NCI-H524 treated with DMSO at 0.1 percent for 48 hours (cell line): ENCODE results near the gene ABLIM2.
A peak's percentile ranks its signal among the peaks of the same experiment; 100 is the strongest.

Experiments used
- DNase-seq: peaks from one replicate; lab custom pipeline; 2025; lab: John Stamatoyannopoulos, UW

Gene ABLIM2

DNA sequence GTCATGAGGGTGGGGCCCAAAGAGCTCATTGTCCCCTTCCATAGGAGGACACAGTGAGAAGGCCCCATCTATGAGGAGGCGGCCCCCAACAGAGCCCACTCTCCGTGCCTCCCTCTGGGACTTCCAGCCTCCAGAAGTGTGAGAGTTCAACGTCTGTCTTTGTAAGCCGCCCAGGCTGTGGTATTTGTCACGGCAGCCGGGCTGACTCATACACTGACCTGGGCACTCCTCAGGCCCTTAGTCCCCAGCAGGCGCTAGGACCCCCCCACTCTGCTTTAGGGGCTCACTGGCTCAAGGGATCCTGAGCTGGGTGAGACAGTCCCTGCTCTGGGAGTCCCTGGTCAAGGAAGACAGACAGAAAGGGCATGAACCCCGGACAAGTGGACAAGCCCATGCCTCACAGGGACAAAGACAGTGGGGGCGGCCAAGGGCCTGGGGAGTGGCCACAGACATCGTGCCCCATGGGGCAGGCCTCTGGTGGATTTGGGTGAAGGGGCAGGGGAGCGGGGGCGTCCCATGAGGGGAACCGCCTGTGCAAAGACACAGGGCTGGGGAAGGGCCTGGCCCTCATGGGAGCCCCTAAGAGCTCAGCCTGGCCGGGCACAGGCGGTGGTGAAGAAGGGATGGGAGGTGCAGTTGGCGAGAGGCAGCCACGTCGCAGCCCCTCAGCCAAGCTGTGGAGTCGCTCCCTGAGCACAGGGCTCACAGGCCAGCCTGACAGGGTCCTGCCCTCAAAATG lies 21.5 kb downstream of the ABLIM2 start:
- no peak for DNase-seq

DNA sequence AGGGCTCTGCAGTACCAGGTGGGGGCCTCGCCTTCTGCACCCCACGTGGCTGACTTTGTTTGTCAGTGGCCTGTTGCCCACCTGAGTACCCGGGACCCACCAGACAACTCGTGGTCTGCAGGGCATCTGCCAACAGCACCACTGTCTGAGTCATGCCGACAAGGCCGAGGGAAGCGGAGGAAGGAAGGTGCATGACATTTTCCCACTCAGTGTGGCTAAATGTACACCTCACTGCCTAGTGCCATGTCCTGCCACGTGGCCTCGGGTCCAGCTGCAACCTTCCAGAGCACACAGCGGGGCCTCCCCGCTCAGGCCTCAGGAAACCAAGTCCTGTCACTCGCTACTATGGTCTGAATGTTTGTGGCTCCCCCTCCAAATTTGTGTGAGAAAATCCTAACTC lies 22.1 kb downstream of the ABLIM2 start:
- DNase-seq: no peak

DNA sequence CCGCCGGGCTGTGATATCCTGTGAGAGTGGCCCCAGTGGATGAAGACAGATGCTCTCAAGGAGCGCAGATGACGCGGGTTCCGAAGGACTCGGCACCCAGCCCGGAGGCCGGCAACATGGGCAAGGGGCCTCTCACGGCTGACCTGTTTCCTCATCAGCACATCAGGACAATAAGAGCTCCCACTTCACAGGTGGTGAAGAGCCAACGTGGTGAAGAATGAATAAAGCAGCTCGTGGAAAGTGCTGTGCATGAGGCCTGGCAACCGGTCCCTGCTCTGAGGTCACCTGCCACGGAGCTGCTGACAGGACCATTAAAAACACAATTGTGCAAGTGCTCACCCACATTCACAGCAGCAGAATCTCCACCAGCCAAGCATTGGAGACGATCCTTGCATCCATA lies 22.9 kb downstream of the ABLIM2 start:
- no peak for DNase-seq

- no peak for DNase-seq
Observed at GRCh38 chr4:8133897-8134563, 24.6 kb downstream of the ABLIM2 start.

DNA sequence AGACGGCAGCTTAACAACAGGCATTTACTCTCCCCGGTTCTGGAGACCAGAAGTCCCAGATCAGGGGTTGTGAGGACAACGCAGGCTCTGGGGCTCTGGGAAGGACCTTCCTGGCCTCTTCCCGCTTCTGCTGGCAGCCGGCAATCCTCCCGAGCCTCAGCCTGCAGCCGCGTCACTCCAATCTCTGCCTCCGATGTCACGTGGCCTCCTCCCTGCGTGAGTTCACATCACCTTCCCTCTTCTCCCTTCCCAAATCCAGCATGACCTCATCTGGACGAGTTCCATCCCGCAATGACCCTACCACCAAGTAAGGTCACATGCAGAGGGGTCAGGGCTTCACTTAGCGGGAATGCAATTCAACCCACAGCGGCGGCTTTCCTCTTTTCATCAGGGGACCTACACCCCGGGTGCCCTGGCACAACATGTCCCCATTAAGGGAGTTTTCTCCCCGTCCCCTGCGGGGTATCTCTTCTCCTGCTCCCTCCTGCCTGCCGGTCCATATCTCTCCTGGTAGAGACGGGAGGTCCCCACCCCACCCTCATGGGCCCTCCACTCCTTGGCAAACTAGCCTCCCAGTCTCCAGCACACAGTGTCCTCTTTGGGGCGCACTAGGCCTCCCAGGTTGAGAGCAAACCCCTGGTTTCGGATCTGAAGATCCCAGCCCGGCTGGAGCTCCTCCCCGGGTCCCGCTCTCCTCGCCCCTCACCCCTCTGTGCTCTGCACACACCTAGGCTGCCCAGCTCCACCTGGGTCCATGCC lies 25.5 kb downstream of the ABLIM2 start:
- DNase-seq: no peak

- no peak for DNase-seq
Observed at GRCh38 chr4:8132400-8132799, 26.2 kb downstream of the ABLIM2 start.

DNA sequence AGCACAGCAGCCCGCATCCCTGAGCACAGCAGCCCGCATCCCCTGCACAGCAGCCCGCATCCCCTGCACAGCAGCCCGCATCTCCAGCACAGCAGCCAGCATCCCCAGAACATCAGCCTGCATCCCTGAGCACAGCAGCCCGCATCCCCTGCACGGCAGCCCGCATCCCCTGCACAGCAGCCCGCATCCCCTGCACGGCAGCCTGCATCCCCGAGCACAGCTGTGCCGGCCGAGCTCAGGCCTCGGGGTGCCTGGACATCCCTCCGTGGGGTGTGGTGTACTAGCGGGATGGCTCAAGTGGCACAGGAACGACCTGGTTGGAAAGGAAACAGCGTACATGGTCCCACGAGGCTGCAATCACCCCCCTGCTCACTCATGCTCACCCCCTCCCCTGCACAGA lies 26.8 kb downstream of the ABLIM2 start:
- DNase-seq: no peak

DNA sequence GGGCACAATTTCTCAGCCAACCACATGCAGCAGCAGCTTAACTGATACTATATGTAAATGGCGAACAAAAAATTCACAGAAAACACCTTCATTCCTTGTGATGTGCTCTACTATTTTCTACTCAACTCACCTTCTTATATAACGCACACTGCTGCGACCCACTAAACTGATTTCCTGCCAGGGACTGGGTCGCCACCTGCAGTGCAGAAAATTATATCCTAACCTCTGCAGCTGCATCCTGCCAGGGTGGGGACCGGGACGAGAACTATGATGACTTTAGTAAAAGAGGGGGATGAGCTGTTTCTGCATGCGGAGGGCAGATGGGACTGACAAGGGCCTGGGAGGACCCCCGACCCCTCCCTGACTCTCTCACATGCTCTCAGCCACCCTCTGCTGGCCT lies 27.4 kb downstream of the ABLIM2 start:
- no peak for DNase-seq

DNA sequence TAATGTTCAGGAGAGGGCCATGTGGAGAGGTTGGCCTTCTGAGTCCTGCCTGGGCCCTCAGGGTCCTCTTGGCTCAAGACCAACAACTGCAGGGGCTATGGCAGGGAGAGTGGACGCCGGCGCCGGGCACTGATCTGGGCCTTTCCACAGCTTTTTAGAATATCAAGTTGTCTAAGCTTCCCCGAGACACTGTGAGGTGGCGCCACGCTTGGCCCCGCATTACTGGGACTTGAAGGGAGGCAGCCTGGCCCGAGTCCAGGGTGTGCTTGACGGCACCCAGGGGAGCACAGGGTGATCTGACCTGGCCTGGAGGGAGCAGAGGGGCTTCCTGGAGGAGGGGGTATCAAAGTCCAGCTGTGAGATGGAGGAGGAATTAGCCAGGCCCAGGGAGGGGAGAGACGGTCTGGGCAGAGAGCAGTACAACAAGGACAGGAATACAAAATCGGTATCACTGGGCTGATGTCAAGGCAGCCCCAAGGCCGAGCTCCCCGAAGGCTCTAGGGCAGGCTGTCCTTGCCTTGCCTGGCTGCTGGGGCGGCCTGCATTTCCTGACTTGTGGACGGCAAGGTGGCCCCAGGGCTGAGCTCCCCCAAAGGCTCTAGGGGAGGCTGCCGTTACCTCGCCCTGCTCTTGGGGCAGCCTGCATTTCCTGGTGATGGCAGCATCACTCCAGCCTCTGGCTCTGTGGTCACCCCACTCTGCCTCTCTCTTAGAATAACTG lies 28.1 kb downstream of the ABLIM2 start:
- DNase-seq: no peak

DNA sequence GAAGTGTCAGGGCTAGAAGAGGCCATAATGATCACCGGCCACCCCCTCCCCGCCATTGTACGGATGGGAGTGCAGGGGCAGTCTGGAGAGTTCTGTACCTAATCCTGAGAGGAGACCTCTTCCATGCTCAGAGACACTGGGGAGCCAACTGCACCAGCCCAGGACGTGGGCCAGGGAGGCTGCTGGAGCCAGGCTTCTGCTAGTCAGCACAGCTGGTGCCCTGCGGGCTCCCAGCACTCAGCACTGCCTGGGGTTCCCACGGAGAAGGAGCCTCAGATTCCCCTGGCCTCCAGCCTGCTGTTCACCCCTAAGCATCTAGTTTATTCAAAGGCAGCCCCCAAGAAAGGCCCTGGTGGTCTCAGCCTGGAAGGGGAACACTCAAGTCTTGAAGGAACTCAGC lies 28.8 kb downstream of the ABLIM2 start:
- no peak for DNase-seq

DNA sequence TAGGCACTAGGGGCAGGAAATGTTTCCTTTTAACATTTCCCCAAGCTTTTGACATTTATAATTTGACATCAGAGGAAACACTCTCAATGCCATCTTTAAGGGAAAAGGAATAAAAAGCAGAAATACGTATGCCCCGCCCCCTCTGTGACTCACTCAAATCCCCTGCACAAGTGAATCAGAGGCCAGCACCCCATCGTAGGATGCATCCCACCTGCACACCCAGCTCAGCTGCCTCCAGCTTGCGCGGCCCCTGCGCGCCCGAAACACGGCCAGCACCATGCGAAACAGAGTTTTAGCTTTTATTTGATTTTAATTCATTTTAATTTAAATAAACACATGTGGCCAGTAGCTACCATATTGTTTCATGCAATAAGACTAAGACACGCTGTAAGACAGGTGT lies 29.5 kb downstream of the ABLIM2 start:
- DNase-seq: no peak

GRCh38 chr4:8128100-8128856 lies 30.3 kb downstream of the ABLIM2 start:
- no peak for DNase-seq

- no peak for DNase-seq
Observed at GRCh38 chr4:8127051-8127826, 31.4 kb downstream of the ABLIM2 start.

DNA sequence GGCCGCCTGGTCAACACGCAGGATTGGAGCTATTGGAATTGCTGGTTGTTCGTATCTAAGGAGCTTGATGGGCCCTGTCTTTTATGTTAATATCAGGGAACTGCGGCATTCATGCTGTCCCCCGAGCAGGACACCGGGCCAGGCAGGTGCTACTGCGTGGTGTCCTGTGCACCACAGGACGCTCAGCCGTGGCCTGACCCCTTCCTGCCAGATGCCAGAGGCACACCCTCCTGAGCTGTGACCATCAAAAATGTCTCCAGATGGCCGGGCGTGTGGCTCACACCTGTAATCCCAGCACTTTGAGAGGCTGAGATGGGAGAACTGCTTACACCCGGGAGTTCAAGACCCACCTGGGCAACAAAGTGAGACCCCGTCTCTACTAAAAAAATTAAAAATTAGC lies 32.1 kb downstream of the ABLIM2 start:
- no peak for DNase-seq

DNA sequence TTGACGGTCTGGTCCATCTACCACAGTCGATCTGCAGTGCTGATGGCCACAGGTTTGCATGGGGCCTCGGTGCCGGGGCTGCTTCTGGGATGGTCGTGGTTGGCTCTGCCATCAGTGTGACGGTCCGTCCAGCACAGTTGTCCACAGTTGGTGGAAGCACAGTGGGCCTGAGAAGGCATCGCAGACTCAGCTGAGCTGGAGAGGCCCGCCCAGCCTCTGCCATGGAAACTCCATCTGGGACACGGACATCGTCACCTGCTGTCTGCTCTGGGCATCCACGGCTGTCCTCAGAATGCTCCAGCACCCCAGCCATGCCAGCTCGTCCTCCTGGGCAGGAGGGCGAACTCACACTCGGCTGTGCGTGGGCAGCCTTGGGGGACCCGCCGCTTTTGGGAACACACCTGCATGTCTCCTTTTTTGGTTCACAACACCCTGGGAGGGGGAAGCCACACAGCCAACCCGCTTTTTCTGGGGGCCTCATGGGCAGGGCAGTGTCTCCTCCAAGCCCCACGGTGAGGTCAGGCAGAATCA lies 33.0 kb downstream of the ABLIM2 start:
- no peak for DNase-seq

- DNase-seq: no peak
Observed at GRCh38 chr4:8123870-8124269, 34.7 kb downstream of the ABLIM2 start.

DNA sequence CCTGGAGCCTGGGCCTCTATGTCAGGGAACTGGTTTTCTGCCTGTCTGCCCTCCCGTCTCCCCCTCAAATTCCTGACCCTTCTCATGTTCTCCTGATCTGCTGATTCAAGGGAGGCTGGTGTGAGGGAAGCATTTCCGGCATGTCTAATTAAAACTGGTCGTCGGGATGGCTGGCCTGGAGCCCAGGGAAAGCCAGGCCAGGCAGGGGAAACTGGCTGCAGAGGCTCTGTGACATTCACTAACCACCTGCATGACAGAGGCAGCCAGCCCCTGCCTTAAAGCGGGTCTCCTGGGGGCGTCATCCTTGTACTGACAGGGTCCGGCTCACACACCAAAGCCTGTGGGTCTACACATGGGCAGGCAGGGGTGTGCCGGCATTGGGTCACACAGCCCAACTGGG lies 35.2 kb downstream of the ABLIM2 start:
- DNase-seq: no peak

DNA sequence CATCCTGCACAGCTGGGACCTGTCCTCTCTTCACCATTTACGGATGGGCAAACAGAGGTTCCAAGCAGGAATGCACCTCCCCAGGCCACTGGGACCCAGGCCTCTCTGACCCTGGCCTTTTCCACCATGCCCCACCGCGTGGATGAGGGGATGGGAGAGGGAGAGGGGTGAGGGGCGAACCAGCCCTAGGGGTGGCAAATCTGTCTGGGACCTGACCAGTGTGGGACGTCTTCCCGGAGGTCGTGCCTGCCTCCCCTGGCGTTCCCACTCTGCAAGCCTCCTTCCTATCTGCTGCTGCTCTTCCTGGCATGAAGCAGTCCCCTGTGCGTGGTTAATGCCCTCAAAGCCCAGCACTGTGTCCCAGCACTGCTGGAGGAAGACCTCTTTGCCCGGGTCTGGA lies 35.9 kb downstream of the ABLIM2 start:
- DNase-seq: no peak

- DNase-seq: no peak
Observed at GRCh38 chr4:8121292-8122015, 37.2 kb downstream of the ABLIM2 start.

- peak; percentile 12 for DNase-seq
Observed at GRCh38 chr4:8120501-8120900, 38.1 kb downstream of the ABLIM2 start.
